GM23248 (cell line): ENCODE data around the gene CHD3.

Experiments used
- EZH2 ChIP-seq: fragments of 200-600 bp; sonication (generic); IDR thresholded peaks from 2 replicates; pipeline ENCODE4 v1.6.1; 2018; ENCODE audit warnings: antibody characterized with exemption, mild to moderate bottlenecking; ENCODE audit not compliant: insufficient read depth, poor library complexity, severe bottlenecking
- EZH2phosphoT487 ChIP-seq: fragments of 200-600 bp; sonication (generic); IDR thresholded peaks from 2 replicates; pipeline ENCODE4 v1.6.1; 2018; ENCODE audit warnings: antibody characterized with exemption, moderate library complexity, mild to moderate bottlenecking, low read depth; ENCODE audit not compliant: insufficient read depth

DNA sequence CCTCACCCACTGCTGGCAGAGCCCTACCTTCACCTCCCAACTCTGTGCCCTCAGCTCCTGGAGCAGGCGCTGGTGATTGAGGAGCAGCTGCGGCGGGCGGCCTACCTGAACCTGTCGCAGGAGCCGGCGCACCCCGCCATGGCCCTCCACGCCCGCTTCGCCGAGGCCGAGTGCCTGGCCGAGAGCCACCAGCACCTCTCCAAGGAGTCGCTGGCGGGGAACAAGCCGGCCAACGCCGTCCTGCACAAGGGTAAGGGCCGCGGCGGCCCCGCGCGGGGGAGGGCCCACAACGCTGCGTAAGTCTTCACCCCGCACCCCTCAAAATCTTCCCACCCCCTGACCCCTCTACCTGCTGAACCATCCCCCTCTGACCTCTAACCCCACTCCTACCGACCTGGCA is 20.5 kb downstream of the CHD3 start:
- TF ChIP-seq EZH2 (no peak), EZH2phosphoT487 (no peak)
